Upper lobe of left lung (tissue), 4 donors: Measurements from ENCODE around the gene ANKS3.

Source experiments
- EP300 ChIP-seq, 4 donors: sonication (generic); formaldehyde crosslinking; IDR thresholded peaks; one replicate each; pipeline ENCODE4 v1.5.1; 2017; ENCODE audit warnings: antibody characterized with exemption in 4 of 4, control low read depth in 2 of 4
- POLR2A ChIP-seq, 4 donors: fragments of 450-650 bp; IDR thresholded peaks; one replicate each; pipeline ENCODE4 v1.5.1; 2016 to 2017; ENCODE audit warnings: antibody characterized with exemption in 4 of 4, mild to moderate bottlenecking in 2 of 4
- POLR2AphosphoS5 ChIP-seq, 2 donors: sonication (generic); formaldehyde crosslinking; IDR thresholded peaks; one replicate each; pipeline ENCODE4 v1.5.1; 2017; ENCODE audit warnings: antibody characterized with exemption in 2 of 2
- TF ChIP-seq, protein P1 (sequence below), 6 experiments: fragments of 450-650 bp in 4 of 6; fragments of 200-600 bp in 2 of 6; sonication (generic) in 2 of 6; IDR thresholded peaks; one replicate each; pipeline ENCODE4 v1.5.1; 2016 to 2019; ENCODE audit warnings: antibody characterized with exemption in 6 of 6

DNA sequence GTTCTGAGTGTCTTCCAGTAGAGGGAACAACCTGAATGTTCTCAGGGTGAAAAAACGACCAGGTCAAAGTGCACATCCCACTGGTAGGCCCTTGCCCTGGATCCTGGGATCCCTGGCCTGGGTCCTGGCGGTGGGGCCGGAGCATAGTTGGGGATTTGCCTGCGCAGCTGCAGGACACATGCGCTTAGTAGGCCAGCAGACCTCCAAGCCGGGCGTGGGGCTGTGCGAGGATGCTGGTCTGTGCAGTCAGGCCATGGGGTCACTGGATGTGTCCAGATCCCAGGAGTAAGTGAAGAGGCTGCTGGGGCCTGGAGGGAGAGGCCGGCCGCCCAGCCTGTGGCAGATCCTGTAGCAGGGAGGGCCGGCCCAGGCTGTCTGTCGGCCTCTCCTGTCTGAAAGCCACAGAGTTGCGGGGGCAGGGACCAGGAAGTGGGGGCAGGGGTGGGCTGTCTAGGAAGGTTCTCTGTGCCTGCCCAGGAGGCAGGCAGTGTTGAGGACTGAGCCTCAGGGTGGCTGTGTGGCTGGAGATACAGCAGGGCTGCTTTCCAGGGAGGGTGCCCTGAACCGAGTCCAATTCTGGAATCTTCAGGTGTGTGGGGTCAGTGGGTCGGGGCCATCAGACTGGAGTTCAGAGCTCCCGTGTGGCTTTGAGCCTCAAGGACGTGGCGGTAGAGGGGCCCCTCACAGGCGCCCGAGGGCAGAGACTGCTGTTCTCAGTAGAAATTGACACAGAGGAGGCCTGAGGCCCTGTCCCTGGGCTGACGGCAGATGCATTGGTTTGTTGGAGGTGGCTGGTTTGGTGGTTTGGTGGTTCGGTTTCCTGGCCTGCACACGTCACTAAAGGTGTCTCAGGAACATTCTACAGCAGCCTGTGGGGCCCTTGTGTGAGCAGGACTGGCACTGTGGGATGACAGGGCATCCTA is 57.9 kb downstream of the ANKS3 start:
- TF ChIP-seq, protein P1, sequence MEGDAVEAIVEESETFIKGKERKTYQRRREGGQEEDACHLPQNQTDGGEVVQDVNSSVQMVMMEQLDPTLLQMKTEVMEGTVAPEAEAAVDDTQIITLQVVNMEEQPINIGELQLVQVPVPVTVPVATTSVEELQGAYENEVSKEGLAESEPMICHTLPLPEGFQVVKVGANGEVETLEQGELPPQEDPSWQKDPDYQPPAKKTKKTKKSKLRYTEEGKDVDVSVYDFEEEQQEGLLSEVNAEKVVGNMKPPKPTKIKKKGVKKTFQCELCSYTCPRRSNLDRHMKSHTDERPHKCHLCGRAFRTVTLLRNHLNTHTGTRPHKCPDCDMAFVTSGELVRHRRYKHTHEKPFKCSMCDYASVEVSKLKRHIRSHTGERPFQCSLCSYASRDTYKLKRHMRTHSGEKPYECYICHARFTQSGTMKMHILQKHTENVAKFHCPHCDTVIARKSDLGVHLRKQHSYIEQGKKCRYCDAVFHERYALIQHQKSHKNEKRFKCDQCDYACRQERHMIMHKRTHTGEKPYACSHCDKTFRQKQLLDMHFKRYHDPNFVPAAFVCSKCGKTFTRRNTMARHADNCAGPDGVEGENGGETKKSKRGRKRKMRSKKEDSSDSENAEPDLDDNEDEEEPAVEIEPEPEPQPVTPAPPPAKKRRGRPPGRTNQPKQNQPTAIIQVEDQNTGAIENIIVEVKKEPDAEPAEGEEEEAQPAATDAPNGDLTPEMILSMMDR (IDR thresholded peaks at IDR 0.05): no peak
- no peak for TF ChIP-seq POLR2AphosphoS5 (IDR thresholded peaks at IDR 0.05)
- TF ChIP-seq EP300 (IDR thresholded peaks at IDR 0.05): no peak
- no peak for TF ChIP-seq POLR2A (IDR thresholded peaks at IDR 0.05)
